ENCODE measurements around the gene DAG1. TPM values are rescaled to one million over a fixed set of nuclear protein-coding genes. Genes with fewer than 3 reads are reported as not detected.

Gene DAG1
- total RNA-seq, 5 donors from 2014 or later (not counting 1 experiment from before 2014, with no cell fraction given), result 16.5 to 19.4 (median 18.1) TPM

DNA sequence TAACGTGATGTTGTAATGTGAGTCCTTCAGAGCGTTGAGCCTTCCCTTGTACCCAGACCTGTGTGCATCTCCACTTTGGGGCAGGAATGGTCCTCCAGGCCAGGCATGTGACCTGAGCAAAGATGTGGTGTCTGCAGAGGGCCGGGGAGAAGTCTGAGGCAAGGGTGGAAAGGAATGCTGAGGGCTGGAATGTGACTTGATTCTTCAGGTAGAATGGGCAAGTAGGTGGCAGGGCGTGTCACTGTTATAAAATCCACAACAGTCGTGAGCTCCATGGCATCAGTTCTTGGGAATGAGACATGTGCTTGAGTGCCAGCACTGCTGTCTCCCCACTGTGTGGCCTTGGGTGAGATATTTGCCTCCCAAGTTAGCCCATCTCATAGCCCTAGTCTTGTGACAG lies 60.2 kb downstream of the DAG1 start:
- ATAC-seq (replicated peaks in 1 of 4), result no peak
- Mint-ChIP-seq H3K27ac (no peak overlapping the region), H3K4me3 (no peak overlapping the region)

DNA sequence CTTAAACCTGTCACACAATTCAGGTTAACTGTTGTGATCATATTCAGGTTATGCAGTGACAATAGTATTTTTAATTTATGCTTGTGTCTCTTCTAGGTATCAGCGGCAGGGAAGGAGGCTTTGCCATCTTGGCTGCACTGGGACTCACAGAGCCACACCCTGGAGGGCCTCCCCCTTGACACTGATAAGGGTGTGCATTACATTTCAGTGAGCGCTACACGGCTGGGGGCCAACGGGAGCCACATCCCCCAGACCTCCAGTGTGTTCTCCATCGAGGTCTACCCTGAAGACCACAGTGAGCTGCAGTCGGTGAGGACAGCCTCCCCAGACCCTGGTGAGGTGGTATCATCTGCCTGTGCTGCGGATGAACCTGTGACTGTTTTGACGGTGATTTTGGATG lies 60.6 kb downstream of the DAG1 start:
- POLR2A ChIA-PET, result no interaction called here
- H3K4me1 Mint-ChIP-seq, result peaks cover 0 to 2% (median 2%) of the 10 kb centered on the region in 3 donors
- Histone ChIP-seq H3K4me3 (ENCODE audit: control insufficient read depth in 1 of 2, extremely low read depth in 1 of 2, low read length in 1 of 2) (no peak overlapping the region), H3K36me3 (ENCODE audit: control insufficient read depth in 2 of 2, extremely low read depth in 1 of 2, insufficient read depth in 1 of 2, low read length in 1 of 2) (peaks cover 21 to 32% of the 10 kb centered on the region in 2 donors), H3K27me3 (replicated peaks in 1 of 2; ENCODE audit: control insufficient read depth in 2 of 2, extremely low read depth in 1 of 2, insufficient read depth in 2 of 2, low read length in 1 of 2) (no peaks in the 10 kb centered on the region), H3K4me1 (ENCODE audit: control insufficient read depth in 1 of 2, extremely low read depth in 1 of 2, insufficient read depth in 2 of 2, low read length in 2 of 2) (no peaks in the 10 kb centered on the region), H3K27ac (ENCODE audit: low read length) (no peak overlapping the region), H3K9me3 (no peaks in the 10 kb centered on the region)
- no peaks in the 10 kb centered on the region for H3K27me3 Mint-ChIP-seq
- ATAC-seq (replicated peaks in 1 of 4), result no peak
- H3K27ac Mint-ChIP-seq, result no peak overlapping the region
- 98% methylated on average over 7 of the region's 8 CpGs for WGBS (ENCODE audit: insufficient coverage)
- H3K36me3 Mint-ChIP-seq, result peaks cover 22% of the 10 kb centered on the region
- no peak overlapping the region for H3K4me3 Mint-ChIP-seq
- no peak for DNase-seq
- H3K9me3 Mint-ChIP-seq, result no peaks in the 10 kb centered on the region
- CTCF ChIA-PET, result no interaction called here

More for the DNA sequence above, 60.2 kb downstream of the DAG1 start:
- ChIA-PET POLR2A (no interaction called here), CTCF (no interaction called here)
- H3K27ac ChIP-seq (ENCODE audit: low read length), result no peak overlapping the region
- no peak overlapping the region for H3K4me3 ChIP-seq (ENCODE audit: control insufficient read depth in 1 of 2, extremely low read depth in 1 of 2, low read length in 1 of 2)
- H3K36me3 ChIP-seq (ENCODE audit: control insufficient read depth in 2 of 2, extremely low read depth in 1 of 2, insufficient read depth in 1 of 2, low read length in 1 of 2), result peaks cover 21 to 32% of the 10 kb centered on the region in 2 donors
- WGBS (ENCODE audit: insufficient coverage), result 97% methylated on average over 4 of the region's 5 CpGs
- H3K27me3 ChIP-seq (replicated peaks in 1 of 2; ENCODE audit: control insufficient read depth in 2 of 2, extremely low read depth in 1 of 2, insufficient read depth in 2 of 2, low read length in 1 of 2), result no peaks in the 10 kb centered on the region
- no peak for DNase-seq
- no peaks in the 10 kb centered on the region for H3K9me3 ChIP-seq
- Mint-ChIP-seq H3K9me3 (no peaks in the 10 kb centered on the region), H3K4me1 (peaks cover 0 to 2% (median 2%) of the 10 kb centered on the region in 3 donors), H3K36me3 (peaks cover 22% of the 10 kb centered on the region), H3K27me3 (no peaks in the 10 kb centered on the region)
- no peaks in the 10 kb centered on the region for H3K4me1 ChIP-seq (ENCODE audit: control insufficient read depth in 1 of 2, extremely low read depth in 1 of 2, insufficient read depth in 2 of 2, low read length in 2 of 2)

DNA sequence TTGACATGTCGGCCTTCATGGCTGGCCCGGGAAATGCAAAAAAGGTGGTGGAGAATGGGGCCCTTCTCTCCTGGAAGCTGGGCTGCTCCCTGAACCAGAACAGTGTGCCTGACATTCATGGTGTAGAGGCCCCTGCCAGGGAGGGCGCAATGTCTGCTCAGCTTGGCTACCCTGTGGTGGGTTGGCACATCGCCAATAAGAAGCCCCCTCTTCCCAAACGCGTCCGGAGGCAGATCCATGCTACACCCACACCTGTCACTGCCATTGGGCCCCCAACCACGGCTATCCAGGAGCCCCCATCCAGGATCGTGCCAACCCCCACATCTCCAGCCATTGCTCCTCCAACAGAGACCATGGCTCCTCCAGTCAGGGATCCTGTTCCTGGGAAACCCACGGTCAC lies 61.2 kb downstream of the DAG1 start:
- Histone ChIP-seq H3K27me3 (replicated peaks in 1 of 2; ENCODE audit: control insufficient read depth in 2 of 2, extremely low read depth in 1 of 2, insufficient read depth in 2 of 2, low read length in 1 of 2) (no peaks in the 10 kb centered on the region), H3K4me3 (ENCODE audit: control insufficient read depth in 1 of 2, extremely low read depth in 1 of 2, low read length in 1 of 2) (no peak overlapping the region), H3K4me1 (ENCODE audit: control insufficient read depth in 1 of 2, extremely low read depth in 1 of 2, insufficient read depth in 2 of 2, low read length in 2 of 2) (no peaks in the 10 kb centered on the region), H3K36me3 (ENCODE audit: control insufficient read depth in 2 of 2, extremely low read depth in 1 of 2, insufficient read depth in 1 of 2, low read length in 1 of 2) (peaks cover 21 to 32% of the 10 kb centered on the region in 2 donors), H3K9me3 (no peaks in the 10 kb centered on the region), H3K27ac (ENCODE audit: low read length) (no peak overlapping the region)
- Mint-ChIP-seq H3K27me3 (no peaks in the 10 kb centered on the region), H3K4me3 (no peak overlapping the region), H3K9me3 (no peaks in the 10 kb centered on the region), H3K27ac (no peak overlapping the region), H3K36me3 (peaks cover 22% of the 10 kb centered on the region), H3K4me1 (peaks cover 0 to 2% (median 2%) of the 10 kb centered on the region in 3 donors)
- WGBS (ENCODE audit: insufficient coverage), result 100% methylated on average over 7 of the region's 10 CpGs
- no peak for DNase-seq
- ChIA-PET POLR2A (no interaction called here), CTCF (no interaction called here)
- ATAC-seq (replicated peaks in 1 of 4), result no peak

DNA sequence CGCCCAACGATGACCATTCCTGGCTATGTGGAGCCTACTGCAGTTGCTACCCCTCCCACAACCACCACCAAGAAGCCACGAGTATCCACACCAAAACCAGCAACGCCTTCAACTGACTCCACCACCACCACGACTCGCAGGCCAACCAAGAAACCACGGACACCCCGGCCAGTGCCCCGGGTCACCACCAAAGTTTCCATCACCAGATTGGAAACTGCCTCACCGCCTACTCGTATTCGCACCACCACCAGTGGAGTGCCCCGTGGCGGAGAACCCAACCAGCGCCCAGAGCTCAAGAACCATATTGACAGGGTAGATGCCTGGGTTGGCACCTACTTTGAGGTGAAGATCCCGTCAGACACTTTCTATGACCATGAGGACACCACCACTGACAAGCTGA lies 61.6 kb downstream of the DAG1 start:
- POLR2A ChIA-PET, result no interaction called here
- DNase-seq, result no peak
- 75% methylated on average over 16 of the region's 16 CpGs for WGBS (ENCODE audit: insufficient coverage)
- peaks cover 21 to 32% of the 10 kb centered on the region in 2 donors for H3K36me3 ChIP-seq (ENCODE audit: control insufficient read depth in 2 of 2, extremely low read depth in 1 of 2, insufficient read depth in 1 of 2, low read length in 1 of 2)
- Mint-ChIP-seq H3K4me3 (no peak overlapping the region), H3K27me3 (no peaks in the 10 kb centered on the region), H3K4me1 (peaks cover 0 to 2% (median 2%) of the 10 kb centered on the region in 3 donors), H3K9me3 (no peaks in the 10 kb centered on the region), H3K36me3 (peaks cover 22% of the 10 kb centered on the region), H3K27ac (no peak overlapping the region)
- CTCF ChIA-PET, result no interaction called here
- no peak overlapping the region for H3K27ac ChIP-seq (ENCODE audit: low read length)
- ATAC-seq (replicated peaks in 1 of 4), result no peak
- H3K4me1 ChIP-seq (ENCODE audit: control insufficient read depth in 1 of 2, extremely low read depth in 1 of 2, insufficient read depth in 2 of 2, low read length in 2 of 2), result no peaks in the 10 kb centered on the region
- no peaks in the 10 kb centered on the region for H3K9me3 ChIP-seq
- no peak overlapping the region for H3K4me3 ChIP-seq (ENCODE audit: control insufficient read depth in 1 of 2, extremely low read depth in 1 of 2, low read length in 1 of 2)
- H3K27me3 ChIP-seq (replicated peaks in 1 of 2; ENCODE audit: control insufficient read depth in 2 of 2, extremely low read depth in 1 of 2, insufficient read depth in 2 of 2, low read length in 1 of 2), result no peaks in the 10 kb centered on the region

DNA sequence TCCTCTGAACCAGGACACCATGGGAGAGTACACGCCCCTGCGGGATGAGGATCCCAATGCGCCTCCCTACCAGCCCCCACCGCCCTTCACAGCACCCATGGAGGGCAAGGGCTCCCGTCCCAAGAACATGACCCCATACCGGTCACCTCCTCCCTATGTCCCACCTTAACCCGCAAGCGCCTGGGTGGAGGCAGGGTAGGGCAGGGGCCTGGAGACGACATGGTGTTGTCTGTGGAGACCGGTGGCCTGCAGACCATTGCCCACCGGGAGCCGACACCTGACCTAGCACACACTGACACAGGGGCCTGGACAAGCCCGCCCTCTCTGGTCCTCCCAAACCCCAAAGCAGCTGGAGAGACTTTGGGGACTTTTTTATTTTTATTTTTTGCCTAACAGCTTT lies 63.0 kb downstream of the DAG1 start:
- no peaks in the 10 kb centered on the region for H3K4me1 ChIP-seq (ENCODE audit: control insufficient read depth in 1 of 2, extremely low read depth in 1 of 2, insufficient read depth in 2 of 2, low read length in 2 of 2)
- Mint-ChIP-seq H3K36me3 (peaks cover 22% of the 10 kb centered on the region), H3K4me1 (no peaks in the 10 kb centered on the region), H3K9me3 (no peaks in the 10 kb centered on the region), H3K4me3 (no peak overlapping the region), H3K27ac (no peak overlapping the region), H3K27me3 (no peaks in the 10 kb centered on the region)
- H3K36me3 ChIP-seq (ENCODE audit: control insufficient read depth in 2 of 2, extremely low read depth in 1 of 2, insufficient read depth in 1 of 2, low read length in 1 of 2), result peaks cover 21 to 32% of the 10 kb centered on the region in 2 donors
- DNase-seq (no peak), ATAC-seq (replicated peaks in 1 of 4) (no peak)
- no peak overlapping the region for H3K4me3 ChIP-seq (ENCODE audit: control insufficient read depth in 1 of 2, extremely low read depth in 1 of 2, low read length in 1 of 2)
- no CpG with 5 or more reads among the region's 13 CpGs for WGBS (ENCODE audit: insufficient coverage)
- POLR2A ChIA-PET, result no interaction called here
- H3K9me3 ChIP-seq, result no peaks in the 10 kb centered on the region
- CTCF ChIA-PET, result interaction anchor here in 1 of 2 donors (0.6 kb wide), 1 partner anchor 58 kb away, joined by 4 read pairs; no protein-coding TSS in a partner anchor
- no peaks in the 10 kb centered on the region for H3K27me3 ChIP-seq (replicated peaks in 1 of 2; ENCODE audit: control insufficient read depth in 2 of 2, extremely low read depth in 1 of 2, insufficient read depth in 2 of 2, low read length in 1 of 2)
- no peak overlapping the region for H3K27ac ChIP-seq (ENCODE audit: low read length)

DNA sequence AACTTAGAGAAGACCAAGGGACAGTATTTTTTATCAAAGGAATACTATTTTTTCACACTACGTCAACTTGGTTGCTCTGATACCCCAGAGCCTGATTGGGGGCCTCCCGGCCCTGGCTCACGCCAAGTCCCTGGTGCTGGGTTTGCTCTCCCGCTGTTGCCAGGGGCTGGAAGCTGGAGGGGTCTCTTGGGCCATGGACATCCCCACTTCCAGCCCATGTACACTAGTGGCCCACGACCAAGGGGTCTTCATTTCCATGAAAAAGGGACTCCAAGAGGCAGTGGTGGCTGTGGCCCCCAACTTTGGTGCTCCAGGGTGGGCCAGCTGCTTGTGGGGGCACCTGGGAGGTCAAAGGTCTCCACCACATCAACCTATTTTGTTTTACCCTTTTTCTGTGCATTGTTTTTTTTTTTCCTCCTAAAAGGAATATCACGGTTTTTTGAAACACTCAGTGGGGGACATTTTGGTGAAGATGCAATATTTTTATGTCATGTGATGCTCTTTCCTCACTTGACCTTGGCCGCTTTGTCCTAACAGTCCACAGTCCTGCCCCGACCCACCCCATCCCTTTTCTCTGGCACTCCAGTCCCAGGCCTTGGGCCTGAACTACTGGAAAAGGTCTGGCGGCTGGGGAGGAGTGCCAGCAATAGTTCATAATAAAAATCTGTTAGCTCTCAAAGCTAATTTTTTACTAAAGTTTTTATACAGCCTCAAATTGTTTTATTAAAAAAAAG lies 63.9 kb downstream of the DAG1 start:
- Mint-ChIP-seq H3K27me3 (no peaks in the 10 kb centered on the region), H3K9me3 (no peaks in the 10 kb centered on the region), H3K4me3 (no peak overlapping the region), H3K4me1 (no peaks in the 10 kb centered on the region), H3K27ac (no peak overlapping the region), H3K36me3 (peaks cover 22% of the 10 kb centered on the region)
- ChIA-PET CTCF (interaction anchor here in 1 of 2 donors (0.6 kb wide), 2 partner anchors 387 to 388 kb away, joined by 3 to 8 read pairs; no protein-coding TSS in a partner anchor), POLR2A (no interaction called here)
- no peak overlapping the region for H3K27ac ChIP-seq (ENCODE audit: low read length)
- H3K9me3 ChIP-seq, result no peaks in the 10 kb centered on the region
- no peak overlapping the region for H3K4me3 ChIP-seq (ENCODE audit: control insufficient read depth in 1 of 2, extremely low read depth in 1 of 2, low read length in 1 of 2)
- peaks cover 21 to 32% of the 10 kb centered on the region in 2 donors for H3K36me3 ChIP-seq (ENCODE audit: control insufficient read depth in 2 of 2, extremely low read depth in 1 of 2, insufficient read depth in 1 of 2, low read length in 1 of 2)
- DNase-seq, result no peak
- H3K4me1 ChIP-seq (ENCODE audit: control insufficient read depth in 1 of 2, extremely low read depth in 1 of 2, insufficient read depth in 2 of 2, low read length in 2 of 2), result no peaks in the 10 kb centered on the region
- 96% methylated on average over 4 of the region's 9 CpGs for WGBS (ENCODE audit: insufficient coverage)
- no peaks in the 10 kb centered on the region for H3K27me3 ChIP-seq (replicated peaks in 1 of 2; ENCODE audit: control insufficient read depth in 2 of 2, extremely low read depth in 1 of 2, insufficient read depth in 2 of 2, low read length in 1 of 2)
- no peak for ATAC-seq (replicated peaks in 1 of 4)
